ENCODE results near the gene RPL22.
A peak's percentile ranks its signal among the peaks of the same experiment; 100 is the strongest.

RPL22 gene

GRCh38 chr1:6200188-6200809 lies 904 bp upstream of the RPL22 start:
- peak; percentile 33 for DNase-seq

GRCh38 chr1:6198646-6199297 lies 623 bp downstream of the RPL22 start:
- DNase-seq: no peak

DNA sequence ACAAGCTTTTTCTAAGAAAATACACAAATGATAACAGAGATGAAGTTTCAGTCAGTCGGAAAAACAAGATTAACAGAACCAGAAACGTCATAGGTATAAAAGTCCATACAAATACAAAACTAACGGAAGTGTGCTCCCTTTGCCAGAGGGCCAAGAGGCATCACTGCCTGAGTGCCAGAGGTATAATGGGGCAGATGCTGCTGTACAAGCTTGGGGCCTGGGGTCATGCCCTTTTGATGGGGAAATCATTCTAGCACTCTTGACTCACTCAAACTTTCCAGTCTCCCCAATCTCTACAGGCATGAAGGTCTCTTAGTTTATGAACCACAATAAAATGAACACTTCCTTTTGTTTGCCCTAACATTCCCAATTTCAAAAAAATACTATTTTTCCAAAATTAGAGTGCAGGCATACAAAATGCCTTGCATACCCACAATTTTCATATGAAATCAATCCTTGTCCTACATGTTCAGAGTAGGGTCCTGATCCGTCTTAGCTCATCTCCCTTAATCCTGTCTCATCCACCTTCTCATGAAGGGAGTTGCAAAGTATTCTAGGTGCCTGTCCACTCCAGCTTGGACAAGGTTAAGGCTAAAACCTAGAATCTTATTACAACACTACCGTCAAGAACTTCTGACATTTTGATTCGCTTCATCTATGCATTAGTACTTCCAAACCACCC lies 1.5 kb downstream of the RPL22 start:
- no peak for DNase-seq

DNA sequence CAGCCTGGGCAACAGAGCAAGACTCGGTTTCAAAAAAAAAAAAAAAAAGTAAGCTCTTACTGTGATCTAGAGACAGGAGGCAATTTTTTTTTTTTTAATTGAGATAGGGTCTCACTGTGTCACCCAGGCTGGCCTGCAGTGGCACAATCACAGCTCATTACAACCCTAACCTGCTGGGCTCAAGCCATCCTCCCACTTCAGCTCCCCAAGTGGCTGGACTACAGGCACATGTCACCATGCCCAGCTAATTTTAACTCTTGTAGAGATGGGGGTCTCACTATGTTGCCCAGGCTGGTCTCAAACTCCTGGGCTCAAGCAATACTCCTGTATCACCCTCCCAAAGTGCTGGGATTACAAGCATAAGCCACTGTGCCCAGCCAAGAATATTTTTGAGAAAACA lies 7.4 kb downstream of the RPL22 start:
- no peak for DNase-seq

GRCh38 chr1:6188466-6188865 lies 10.9 kb downstream of the RPL22 start:
- no peak for DNase-seq

- DNase-seq: no peak
Measured at GRCh38 chr1:6185635-6186382, 13.6 kb downstream of the RPL22 start.

GRCh38 chr1:6185151-6185550 lies 14.2 kb downstream of the RPL22 start:
- no peak for DNase-seq

- no peak for DNase-seq
Measured at GRCh38 chr1:6184083-6184783, 15.2 kb downstream of the RPL22 start.

- no peak for DNase-seq
Measured at GRCh38 chr1:6183520-6183989, 15.8 kb downstream of the RPL22 start.

- DNase-seq: no peak
Measured at GRCh38 chr1:6181347-6181770, 18.0 kb downstream of the RPL22 start.

GRCh38 chr1:6180707-6181311 lies 18.6 kb downstream of the RPL22 start:
- DNase-seq: no peak

- no peak for DNase-seq
Measured at GRCh38 chr1:6180268-6180706, 19.1 kb downstream of the RPL22 start, which contains the start of gene CHD5. Gene CHD5 (minus strand): TSS chr1:6180321. CDS start chr1:6180023, 298 bp downstream.

GRCh38 chr1:6179564-6180175 lies 19.7 kb downstream of the RPL22 start:
- no peak for DNase-seq

DNA sequence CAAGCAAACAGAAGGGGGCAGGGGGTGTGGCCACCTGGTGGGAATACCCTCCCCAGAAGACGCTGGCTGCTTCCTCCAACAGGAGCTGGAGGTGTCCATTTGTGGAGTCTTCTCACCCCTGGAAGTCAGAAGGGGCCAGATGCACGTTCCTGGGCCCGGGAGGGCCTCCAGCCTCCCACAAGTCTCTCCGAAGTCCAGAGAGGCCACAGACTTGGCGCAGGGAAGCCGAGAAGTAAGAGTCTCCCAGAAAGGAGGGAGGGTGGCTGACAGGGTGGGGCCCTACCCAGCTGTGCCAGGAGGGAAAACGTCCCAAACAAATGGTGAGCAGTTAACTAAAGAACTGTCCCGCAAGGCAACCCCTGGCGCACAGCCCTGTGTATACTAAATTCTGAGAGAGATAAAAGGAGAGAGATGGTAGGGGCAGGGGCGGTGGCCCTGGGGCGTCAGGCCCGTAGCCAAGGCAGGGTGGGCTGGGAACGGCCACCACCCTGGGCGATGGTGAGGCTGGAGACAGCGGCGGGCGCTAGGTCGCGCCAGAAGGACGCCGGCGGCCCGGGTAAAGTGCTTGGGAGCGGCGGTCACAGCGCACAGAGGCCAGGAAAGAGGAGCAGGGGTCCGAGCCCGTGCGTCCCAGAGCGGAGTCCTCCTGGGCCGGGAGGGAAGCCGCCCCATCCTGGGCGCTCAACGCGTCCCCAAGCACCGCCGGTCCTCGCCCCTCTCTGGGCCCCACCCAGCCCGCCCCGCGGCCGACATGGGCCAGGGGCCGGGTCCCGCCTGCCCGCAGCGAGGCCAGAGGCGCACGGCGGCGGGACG lies 20.4 kb downstream of the RPL22 start:
- no peak for DNase-seq

DNA sequence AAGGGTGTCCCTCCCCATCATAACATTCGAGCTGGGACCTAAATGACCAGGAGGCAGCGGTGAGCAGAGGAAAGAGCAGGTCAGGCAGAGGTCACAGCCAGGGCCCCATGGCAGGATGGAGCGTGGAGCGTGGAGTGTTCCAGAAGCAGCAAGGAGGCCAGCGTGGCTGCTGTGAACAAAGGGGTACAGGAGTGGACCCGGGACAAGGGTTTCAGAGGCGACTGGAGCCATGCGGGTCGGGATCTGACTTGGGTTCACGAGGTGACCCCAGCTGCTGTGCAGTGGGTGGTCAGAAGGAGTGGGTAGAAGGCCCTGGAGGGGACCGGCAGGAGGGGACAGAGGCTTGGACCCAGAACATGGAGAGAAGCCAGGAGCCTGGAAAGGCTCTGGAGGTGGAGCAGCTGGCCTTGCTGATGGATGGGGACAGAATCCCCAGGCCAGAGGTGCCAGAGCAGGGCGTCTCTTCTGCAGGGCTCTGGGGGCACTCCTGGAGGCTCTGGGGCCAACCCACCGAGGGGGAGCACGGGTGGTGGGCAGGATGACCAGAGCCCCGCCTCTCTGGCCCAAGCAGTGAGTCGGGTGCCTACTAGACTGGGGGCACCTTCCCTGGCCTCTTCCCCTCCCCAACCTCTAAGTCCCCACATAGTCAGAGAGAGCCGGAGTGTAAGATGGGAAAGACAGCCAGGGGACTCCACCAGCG lies 21.6 kb downstream of the RPL22 start:
- DNase-seq: no peak

DNA sequence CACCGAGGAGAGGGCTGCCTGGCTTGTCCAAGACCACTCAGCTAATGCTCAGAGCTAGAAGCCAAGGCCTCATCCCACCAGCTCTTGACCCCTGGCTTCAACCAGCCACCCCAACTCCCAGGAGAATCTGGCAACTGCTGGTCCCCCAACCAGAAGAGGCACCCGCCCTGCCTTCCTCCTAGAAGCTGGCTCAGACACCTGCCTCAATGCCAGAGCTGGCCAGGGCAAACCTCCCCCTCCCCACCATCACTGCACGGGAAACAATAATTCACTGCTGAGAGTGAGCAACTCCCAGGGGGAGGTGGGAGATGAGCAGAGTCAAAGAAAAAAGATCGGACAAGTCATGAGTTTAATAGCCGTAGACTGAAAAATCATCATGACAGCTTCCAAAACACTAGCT lies 22.6 kb downstream of the RPL22 start:
- DNase-seq: no peak

- DNase-seq: no peak
Measured at GRCh38 chr1:6175411-6175828, 24.0 kb downstream of the RPL22 start.

DNA sequence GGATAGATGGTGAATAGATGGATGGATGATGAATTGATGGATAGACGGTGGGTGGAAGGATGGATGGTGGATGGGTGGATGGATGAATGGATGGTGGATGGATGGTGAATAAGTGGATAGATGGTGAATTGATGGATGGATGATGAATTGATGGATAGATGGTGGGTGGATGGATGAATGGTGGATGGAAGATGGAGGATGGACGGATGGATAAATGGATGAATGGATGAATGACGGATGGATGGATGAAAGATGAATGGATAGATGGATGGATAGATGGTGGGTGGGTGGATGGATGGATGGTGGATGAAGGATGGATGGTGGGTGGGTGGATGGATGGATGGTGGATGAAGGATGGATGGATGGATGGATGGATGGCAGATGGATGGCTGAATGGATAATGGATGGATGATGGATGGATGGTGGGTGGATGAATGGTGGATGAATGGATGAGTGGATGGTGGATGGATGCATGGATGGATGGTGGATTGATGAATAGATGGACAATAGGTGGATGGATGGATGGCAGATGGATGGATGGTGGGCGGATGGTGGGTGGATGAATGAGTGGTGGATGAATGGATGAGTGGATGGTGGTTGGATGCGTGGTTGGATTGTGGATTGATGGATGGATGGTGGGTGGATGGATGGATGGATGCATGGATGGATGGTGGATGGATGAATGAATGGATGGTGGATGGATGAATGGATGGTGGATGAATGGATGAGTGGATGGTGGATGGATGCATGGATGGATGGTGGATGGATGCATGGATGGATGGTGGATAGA lies 24.6 kb downstream of the RPL22 start:
- DNase-seq: no peak

GRCh38 chr1:6172549-6172948 lies 26.8 kb downstream of the RPL22 start:
- no peak for DNase-seq
